HG03060 (cell line): ENCODE measurements around the gene OPN1SW.

Experiments used
- ATAC-seq: cut with Tn5 transposase; IDR thresholded peaks from one replicate; pipeline ENCODE4 v1.9.1; 2021; ENCODE audit warnings: low read depth, moderate number of reproducible peaks; ENCODE audit not compliant: unreplicated experiment

OPN1SW gene

DNA sequence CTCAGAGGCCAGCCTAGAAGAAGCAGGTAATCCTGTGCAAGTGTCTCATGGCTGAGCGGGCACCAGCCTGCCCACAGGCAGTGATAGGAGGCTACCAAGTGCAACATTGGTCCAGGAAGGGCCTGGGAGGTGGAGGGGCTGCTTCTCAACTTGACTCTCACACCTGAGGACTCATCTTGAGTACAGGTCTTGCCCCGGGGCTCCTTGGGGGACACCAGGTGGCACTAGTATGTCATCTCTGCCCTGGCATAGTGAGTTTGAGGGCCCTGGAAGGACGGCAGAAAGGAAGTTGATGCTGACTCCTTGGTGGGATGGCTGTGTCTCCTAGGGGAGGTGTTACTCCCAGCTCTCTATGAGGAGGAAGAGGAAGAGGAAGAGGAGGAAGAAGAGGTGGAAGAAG lies 18.4 kb upstream of the OPN1SW start:
- no peak for ATAC-seq

DNA sequence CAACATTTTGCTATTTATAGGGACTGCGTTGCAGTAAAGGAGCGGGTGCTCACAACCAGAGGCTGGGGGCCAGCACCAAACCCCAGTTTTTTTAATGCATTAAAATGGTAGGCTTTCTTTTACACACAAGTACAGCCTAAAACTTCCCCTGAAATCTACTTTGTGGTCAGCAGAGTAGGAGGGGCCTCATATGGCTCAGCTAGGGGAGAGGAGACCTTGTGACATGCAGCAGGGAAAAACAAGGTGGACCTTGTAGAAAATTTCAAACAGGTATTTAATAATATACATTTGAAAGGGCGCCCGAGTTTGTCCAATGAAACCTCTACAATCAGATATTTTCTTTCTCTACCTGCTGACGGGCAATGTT lies 17.6 kb upstream of the OPN1SW start:
- ATAC-seq = no peak

DNA sequence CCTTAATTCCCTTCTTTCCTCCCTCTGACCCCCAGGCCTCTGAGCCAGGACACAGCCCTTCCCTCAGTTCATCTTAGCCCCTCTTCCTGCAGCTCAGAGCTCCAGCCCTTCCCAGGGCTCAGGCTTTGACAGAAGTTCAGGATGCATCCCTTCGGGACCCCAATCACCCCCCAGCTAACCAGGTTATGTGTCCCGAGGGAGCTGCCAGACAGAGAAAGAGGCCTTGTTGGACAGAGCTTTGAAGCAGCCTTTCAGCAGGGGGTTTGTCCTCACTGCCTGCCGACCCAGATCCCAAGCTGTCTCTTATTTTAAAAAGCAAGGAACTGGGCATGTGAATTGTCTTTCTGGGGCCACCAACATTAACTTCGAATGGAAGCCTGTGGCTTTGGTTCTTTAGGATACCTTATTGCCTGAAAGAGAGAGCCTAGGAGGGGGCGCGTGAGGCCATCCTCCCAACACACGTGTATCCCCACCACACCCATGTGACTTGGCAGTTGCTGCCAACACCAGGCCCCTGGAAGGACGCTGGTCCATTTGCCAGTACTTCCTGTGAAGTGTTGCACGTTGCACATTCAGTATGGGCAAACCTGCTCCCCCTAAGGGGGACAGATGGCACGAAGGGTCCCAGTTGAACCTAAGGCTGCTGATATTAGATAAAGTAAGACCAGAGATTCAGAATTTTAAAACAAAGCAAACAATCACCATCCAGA lies 17.0 kb upstream of the OPN1SW start:
- no peak for ATAC-seq

DNA sequence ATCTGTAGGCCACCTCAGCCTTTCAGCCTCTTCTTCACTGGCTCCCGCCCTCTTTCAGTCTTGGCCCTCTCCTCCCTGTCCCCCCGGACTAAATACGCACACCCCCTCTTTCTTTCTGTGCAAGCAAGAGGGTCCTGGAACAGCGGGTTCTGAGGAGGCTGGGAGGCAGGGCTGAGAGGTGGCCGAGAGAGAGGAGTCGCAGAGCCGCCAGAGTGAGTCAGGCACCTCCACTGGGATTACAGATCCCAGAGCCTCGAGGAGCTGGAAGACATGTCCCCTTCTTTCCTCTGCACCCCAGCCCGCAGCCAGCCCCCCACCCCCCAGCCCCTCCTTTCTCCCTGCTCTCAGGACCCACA lies 16.4 kb upstream of the OPN1SW start:
- ATAC-seq = no peak

DNA sequence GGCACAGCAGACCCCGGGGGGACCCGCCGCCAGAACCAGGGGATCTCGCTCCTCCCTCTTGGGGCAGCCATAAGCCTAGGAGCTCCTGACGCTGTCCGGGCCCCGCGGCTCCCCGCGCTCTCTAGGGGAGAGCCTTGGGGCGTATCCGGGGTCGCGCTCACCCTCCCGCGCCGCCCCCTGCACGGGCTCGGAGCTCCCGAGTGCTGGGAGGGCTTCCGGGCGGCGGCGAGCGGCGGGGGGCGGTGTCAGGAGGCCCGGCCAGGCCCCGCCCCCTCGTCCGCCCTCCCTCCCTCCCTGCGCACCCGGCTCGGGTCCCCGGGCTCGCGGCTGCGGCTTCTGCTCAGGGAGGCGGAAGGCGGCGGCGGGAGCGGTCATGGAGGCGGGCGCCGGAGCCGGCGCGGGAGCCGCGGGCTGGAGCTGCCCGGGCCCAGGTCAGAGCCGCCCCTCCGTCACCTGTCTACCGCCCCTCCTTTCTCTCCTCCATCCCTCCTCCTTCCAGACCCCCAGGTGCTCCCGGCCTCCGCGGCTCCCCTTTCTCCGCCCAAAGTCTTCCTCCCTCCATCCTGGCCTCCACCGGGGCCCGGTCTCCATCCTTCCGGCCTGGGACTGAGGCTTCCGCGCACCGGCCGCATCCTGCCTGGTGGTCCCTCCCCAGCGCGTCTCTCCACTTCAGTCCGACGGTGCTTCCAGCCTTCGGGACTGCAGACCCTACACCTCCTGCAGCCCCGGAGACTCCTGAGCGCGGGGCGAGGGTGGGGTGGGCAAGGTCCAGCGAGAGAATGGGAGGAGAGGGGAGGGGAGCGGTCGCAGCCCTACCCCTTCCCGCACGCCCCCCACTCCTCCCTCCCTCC lies 15.8 kb upstream of the OPN1SW start, which contains the start of gene CCDC136:
TSS of gene CCDC136 (plus strand) at position 848 of the 851 bp plus-strand sequence. CDS start 444 bp downstream, outside the sequence.
- no peak for ATAC-seq

DNA sequence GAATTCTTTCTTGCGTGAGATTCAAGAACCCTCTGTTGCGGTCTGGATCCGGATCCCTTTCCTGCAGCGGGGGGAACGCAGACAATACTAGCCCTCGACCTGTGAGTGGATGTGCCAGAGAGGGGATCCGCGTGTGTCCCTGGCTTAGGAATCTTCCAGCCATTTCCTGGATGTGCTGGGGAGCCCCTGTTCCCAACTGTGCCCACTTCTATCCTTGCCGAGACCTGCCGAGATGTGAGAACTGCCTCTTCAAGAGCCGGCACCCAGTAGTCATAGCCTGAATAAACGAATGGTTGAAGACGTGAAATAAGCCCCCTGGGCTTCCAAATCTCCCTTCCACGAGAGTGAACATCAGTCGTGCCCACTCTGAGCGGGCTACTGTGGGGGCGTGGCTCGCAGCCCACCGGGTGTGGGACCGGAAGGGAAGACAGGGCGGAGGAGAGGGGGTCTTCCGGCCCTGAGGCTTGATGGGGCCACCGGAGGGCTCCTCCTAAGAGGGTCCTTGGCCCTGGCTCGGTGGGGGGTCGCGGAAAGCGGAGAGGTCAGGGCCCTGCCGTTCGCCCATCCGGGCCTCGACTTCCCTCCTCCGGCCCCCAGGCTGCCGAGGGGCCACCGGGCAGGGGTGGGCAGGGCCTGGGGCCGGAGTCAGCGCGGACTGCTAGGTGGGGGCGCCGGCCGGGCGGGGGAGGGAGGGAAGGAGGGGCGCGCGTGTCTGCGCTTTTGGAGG lies 14.9 kb upstream of the OPN1SW start:
- ATAC-seq = no peak

DNA sequence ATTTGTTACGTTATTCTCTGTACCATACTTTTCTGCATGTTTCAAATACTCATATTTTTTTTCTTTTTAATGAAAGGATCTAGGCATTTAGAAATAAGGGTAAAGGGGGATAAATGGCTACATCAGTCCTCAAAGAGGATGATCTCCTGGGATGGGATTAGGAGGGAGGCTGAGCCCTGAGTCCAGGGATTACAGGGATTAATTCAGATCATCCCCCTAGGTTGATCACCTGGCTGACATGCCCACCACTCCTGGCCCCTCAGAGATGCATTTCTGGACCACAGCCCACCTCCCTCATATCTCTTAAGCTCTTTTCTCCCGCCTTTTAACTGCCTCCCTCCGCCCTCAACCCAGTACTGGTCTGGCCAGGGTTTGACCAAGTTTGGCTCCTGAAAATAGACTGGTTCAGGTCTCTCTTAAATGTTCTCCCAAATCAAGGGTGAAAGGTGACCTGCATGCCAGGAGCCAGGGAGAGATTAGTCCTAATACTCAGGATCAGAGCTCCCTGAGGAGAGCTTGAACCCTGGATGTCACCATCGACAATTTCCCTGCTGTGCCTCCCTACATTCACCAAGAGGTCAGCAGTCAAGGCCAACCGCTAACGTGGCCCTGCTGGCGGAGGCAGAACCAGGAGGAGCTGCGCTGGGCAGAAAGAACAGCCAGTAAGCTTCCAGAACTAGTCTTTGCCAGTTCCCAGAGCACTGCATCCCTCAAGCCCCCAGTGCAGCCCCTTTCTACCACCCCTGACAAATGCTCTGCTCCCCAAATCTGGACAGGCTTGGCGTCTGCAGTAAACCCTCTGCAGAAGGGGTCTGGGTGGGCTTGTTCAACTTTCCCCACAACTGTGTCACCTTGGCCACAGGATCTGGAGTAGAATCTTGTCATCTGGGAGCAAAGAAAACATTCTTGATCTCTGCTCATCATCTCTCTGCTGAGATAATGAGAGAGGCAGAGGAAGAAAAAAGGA lies 13.1 kb upstream of the OPN1SW start:
- ATAC-seq = no peak

DNA sequence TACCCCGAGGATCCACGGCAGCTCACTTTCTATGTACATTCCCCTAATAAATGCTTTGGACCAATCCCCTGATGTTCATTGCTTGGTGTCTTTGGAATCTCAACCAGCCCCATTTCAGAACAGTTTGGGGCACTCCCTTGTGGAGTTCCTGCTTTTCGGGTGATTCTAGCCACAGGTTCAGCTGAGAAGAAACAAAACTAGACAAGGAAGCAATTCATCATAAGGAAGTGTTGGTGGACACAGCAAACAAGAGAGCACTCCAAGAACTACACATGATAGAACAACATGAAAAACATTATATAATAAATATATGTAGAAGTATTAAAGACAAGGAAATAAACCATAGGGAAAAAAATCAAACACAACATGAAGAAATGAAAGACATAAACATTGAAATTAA lies 10.1 kb upstream of the OPN1SW start:
- no peak for ATAC-seq

DNA sequence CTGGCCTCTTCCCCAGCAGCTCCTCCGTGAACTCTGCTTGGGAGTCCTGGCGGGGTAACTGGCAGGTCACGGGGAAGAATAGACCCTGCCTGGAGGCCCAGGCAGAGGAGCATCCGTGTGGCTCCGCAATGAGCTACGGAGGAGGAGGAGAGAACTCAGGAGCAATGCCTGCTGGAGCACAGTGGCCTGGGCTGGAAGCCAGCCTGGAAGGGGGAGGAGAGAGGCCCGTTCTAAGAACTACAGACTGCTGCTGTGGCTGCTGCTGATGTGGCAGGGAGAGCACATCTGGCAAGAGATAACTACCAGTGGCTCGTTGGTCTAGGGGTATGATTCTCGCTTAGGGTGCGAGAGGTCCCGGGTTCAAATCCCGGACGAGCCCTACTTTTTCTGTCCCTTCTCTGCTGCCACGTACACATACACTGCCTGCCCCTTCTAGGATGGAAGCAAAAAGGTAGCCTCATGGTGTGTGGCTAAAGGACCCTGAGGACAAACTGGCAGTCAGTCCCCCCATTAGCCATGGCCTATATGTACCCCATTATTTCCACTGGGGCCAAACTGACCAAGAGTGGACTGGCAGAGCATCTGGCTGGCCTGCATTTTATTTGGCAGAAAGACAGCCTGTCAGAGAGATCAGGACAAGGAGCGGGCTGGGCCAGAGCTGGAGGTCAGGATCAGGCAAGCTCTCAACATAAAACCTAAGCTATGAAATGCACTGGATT lies 7.7 kb upstream of the OPN1SW start:
- ATAC-seq = no peak

DNA sequence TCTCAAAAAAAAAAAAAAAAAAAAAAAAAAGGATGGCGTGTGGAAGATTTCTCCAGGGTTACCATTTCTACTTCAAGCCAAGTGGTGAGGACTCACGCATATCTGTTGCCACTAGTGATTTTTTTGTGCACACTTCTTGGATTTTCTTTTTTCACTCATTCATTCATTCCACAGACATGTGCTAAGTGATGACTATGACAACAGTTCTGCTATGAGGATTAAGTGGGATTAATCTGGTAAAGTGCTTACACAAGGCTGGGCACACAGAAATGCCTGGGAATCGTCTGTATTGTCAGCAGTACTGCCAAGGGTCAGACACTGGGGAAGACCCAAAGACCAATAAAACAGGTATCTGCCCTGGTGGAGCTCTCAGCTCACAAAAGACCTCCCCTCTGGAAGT lies 6.3 kb upstream of the OPN1SW start:
- no peak for ATAC-seq

DNA sequence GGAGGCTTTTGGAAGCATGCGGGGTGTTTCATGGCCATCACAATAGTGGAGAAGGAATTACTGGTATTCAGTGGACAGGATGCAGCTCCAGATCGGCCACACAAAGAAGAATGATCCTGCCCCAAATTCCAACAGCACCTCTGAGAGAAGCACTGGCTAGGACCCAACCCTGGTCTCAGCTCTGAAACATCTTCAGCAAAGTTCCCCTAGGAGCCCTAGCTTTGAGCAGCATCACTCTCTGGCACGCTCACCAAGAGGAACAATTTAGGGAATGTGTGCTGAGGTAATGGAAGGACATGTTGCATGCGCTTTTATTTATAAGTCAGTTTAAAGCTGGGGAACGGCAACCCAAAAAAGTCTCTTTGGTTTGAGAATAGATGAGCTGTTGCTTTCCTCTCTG lies 5.5 kb upstream of the OPN1SW start:
- no peak for ATAC-seq

DNA sequence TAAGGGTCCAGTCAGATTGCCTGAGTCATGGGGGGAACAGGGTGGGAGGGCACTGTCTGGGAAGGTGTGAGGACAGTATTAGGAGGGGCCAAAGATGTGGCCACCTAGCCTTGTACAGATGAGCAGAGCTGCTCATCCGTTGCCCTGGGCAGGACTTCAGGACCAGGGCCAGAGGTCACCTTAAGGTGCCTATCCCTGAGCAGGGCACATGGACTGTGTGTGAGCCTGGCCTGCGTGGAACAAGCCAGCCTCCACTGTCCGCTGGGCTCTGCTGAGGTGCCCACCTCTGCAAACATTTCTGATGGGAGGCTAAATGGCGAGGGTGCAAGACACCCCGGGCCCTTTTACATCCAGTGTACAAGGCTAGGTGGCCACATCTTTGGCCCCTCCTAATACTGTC lies 3.4 kb upstream of the OPN1SW start:
- ATAC-seq = no peak

DNA sequence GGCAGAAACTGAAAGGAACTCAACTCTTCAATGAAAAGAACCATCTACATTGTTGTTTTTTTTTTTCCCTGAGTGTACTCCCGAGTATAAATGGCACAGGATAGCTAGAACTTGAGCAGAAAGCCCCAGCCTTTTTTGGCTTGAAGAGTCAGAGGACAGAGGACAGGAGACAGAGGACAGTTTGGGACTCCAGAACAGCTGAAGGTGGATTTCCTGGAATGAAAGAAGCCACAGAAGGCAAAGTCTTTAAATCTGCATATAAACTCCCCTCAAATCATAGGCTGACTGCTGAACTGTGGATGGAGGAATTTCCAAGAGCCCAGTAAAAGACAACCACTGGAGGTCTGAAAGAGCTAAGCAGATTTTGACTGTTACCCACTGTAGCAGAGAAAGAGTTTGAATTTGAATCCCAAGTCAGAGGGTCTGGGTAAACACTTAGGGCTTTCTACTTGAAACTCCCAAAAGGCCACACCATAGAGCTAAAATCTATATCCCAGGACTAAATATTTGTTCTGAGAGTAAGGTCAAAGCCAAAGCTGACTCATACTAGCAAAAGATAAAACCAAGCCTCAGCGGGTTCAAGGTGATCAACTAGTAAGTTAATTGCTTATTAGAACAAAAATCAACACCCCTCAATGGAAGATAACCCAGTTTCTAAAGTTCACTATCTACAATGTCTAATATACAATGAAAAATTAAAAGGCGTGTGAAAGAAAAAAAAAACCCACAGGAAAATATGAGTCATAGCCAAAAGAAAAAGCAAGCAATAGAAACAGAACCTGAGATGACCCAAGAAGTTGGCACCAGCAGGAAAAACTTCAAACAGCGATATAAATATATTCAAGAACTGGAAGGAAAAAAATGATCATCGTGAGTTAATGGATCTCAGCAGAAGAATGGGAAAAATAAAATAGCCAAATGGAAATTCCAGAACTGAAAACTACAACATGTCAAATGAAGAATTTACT lies 1.8 kb upstream of the OPN1SW start:
- no peak for ATAC-seq

DNA sequence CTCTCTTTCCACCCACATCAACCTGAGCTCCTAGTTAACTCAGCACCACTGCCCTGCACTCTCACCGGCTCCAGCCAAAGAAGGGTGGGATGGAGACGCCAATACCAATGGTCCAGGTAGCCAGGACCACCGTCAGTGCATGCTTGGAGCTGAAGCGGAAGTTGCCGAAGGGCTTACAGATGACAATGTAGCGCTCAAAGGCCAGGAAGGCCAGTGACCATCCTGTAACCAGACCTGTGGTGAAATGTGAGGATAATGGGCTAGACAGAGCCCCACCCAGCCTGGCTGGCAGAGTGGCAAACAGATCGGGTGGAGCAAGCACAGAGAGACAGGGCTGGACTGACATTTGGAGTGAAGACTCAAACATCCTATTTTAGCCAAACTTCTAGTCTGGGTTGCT lies 673 bp downstream of the OPN1SW start:
- no peak for ATAC-seq

DNA sequence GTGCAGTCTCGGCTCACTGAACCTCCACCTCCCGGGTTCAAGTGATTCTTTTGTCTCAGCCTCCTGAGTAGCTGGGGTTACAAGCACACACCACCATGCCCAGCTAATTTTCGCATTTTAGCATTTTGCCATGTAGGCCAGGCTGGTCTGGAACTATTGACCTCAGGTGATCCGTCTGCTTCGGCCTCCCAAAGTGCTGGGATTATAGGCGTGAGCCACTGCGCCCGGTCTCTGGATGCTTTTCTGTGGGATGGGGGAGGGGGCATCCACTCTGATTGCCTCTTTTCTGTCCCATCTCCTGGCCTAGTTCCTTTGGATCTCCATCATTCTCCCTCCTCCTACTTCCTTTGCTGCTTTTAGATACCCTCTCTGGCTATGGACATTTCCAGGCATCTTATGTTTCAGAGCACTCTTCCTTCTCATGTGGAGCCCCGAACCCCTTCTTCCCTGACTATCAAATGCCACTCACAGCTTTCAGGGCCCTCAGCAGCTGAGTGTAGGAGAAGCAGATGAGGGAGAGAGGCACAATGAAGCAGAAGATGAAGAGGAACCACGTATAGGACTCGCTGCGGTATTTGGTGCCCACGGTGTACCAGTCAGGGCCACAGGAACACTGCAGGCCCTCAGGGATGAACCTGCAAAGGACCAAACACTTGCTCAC lies 1.4 kb downstream of the OPN1SW start:
- ATAC-seq = no peak

DNA sequence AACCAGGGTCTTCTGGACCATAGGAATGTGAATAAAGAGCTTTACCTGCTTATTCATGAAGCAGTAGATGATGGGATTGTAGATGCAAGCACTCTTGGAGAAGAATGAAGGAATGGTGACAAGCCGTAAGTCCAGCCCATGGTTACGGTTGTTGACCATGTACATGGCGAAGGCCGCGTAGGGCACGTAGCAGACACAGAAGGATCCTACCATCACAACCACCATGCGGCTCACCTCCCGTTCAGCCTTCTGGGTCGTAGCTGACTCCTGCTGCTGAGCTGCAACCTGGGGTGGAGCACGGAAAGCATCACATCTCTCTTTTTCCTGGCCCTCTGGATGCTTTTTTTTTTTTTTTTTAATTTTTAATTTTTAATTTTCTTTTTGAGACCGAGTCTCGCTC lies 2.0 kb downstream of the OPN1SW start:
- no peak for ATAC-seq

DNA sequence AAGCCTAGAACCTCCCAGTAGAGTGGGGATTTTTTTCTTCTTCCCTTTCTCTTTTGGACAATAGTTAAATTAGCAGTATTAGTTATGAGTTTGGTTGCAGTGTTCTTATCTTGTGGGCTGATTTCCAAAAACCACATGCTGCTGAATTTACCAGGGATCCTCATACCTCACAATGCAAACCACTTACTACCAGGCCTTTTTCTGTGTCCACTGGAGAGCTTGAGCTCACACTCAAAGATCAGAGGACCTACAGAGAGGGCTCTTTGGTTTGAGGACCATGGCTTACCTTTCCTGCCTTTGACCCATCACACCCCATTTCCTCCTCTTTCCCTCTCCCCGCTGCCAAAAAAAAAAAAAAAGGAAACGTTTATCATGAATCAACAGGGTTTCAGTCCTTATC lies 5.4 kb downstream of the OPN1SW start:
- ATAC-seq = no peak

DNA sequence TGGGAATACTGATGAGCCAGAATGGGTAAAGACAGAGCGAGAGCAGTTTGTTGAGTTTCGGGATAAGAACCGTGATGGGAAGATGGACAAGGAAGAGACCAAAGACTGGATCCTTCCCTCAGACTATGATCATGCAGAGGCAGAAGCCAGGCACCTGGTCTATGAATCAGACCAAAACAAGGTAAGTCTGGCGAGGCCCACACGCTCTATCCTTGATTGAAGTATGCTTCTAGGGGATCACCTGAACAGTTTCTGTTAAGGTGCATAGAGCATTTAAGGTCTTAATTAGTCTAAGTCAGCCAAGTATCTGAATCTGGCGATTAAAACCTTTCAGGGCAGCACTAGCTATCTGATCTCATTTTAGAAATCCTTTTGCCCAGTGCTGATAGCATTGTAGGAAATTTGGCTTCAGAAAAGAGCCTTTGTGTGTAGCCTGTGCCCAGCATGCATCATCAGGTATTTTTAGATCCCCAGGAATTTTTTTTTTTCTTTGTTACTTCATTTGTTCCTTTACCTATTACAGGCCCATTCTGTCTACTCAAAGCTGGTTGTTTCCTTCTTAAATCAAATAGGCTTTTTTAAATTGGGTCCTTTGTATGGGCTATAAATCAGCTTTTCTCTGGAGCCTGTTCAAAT lies 8.0 kb downstream of the OPN1SW start:
- no peak for ATAC-seq
